HepG2 (cell line): Measurements from ENCODE around the gene COPS6. TPM values are rescaled to one million over a fixed set of nuclear protein-coding genes. Genes with fewer than 3 reads are reported as not detected.

Source experiments
- ATAC-seq: fragments of 200-7000 bp; cut with Tn5 transposase; 3 replicates; pipeline ENCODE4 v1.9.1; 2020; ENCODE audit warnings: mild to moderate bottlenecking, moderate library complexity
- BruUV-seq: library from RNA; stranded (reverse); fragments of 400-500 nt; replicated peaks from 2 replicates; lab custom pipeline; 2021; lab: Mats Ljungman, UMichigan
- CTCF ChIA-PET: fragments of 300-600 bp; formaldehyde crosslinking; extraction: SDS; loops from one replicate; lab custom pipeline; 2021; ENCODE audit warnings: low total read pairs, inconsistent platforms, low intra/inter-chr PET ratio; lab: Yijun Ruan, JAX
- POLR2A ChIA-PET: fragments of 350-600 bp; sonication (Branson Sonifier 250); formaldehyde crosslinking; loops from one replicate; lab custom pipeline; 2020; ENCODE audit warnings: antibody characterized with exemption, inconsistent platforms; lab: Yijun Ruan, JAX
- DNase-seq: peaks from one replicate; pipeline ENCODE4 v3.0.0-alpha.2; 2015; ENCODE audit warnings: low spot score
- FAIRE-seq: peaks from 3 replicates; lab custom pipeline; 2011; peaks lifted over from hg19 to GRCh38; lab: Jason Lieb, UNC
- H2AFZ ChIP-seq: one replicate; pipeline ENCODE4 v1.6.1; 2011; ENCODE audit warnings: low read length, inconsistent platforms
- H3K27ac ChIP-seq: fragments of 300-600 bp; 3 replicates; pipeline ENCODE4 v1.8.0; 2011; ENCODE audit warnings: mixed run types, mild to moderate bottlenecking, mixed read lengths, low read length, inconsistent platforms; ENCODE audit not compliant: insufficient read depth; ENCODE audit errors: extremely low read length
- H3K27me3 ChIP-seq, 2 experiments: fragments of 200-600 bp in 1 of 2; 2 replicates in 1 of 2; 3 replicates in 1 of 2; pipeline versions ENCODE4 v1.6.0 to v1.8.0; 2011; ENCODE audit warnings: low read length in 2 of 2, mild to moderate bottlenecking in 2 of 2, moderate library complexity in 2 of 2, inconsistent platforms in 1 of 2; ENCODE audit not compliant: insufficient read depth in 2 of 2, control insufficient read depth in 1 of 2
- H3K36me3 ChIP-seq, 2 experiments: fragments of 200-600 bp in 1 of 2; replicated peaks in 1 of 2; 2 replicates in 1 of 2; 3 replicates in 1 of 2; pipeline versions ENCODE4 v1.5.1 to v1.8.0; 2011; ENCODE audit warnings: low read length in 2 of 2, inconsistent platforms in 1 of 2; ENCODE audit not compliant: insufficient read depth in 2 of 2, control insufficient read depth in 1 of 2
- H3K4me1 ChIP-seq: 2 replicates; pipeline ENCODE4 v1.5.1; 2012; ENCODE audit warnings: low read length, inconsistent platforms; ENCODE audit not compliant: insufficient read depth
- H3K4me2 ChIP-seq: 2 replicates; pipeline ENCODE4 v1.6.0; 2011; ENCODE audit warnings: low read depth, low read length, inconsistent platforms
- H3K4me3 ChIP-seq, 3 experiments: fragments of 200-600 bp in 1 of 3; sonication (generic), shearing (Covaris generic) in 1 of 3; replicated peaks in 1 of 3; 2 replicates each; pipeline ENCODE4 v1.5.1; 2011 to 2016; ENCODE audit warnings: low read length in 3 of 3, inconsistent platforms in 2 of 3, low read depth in 2 of 3, mild to moderate bottlenecking in 2 of 3, control low read depth in 1 of 3, mixed read lengths in 1 of 3; ENCODE audit not compliant: insufficient read depth in 1 of 3
- H3K79me2 ChIP-seq: one replicate; pipeline ENCODE4 v1.6.1; 2011; ENCODE audit warnings: low read length, inconsistent platforms; ENCODE audit not compliant: insufficient read depth
- H3K9ac ChIP-seq: 2 replicates; pipeline ENCODE4 v1.6.0; 2011; ENCODE audit warnings: mild to moderate bottlenecking, low read depth, low read length, inconsistent platforms; ENCODE audit not compliant: insufficient read depth
- H3K9me3 ChIP-seq: 2 replicates; pipeline ENCODE4 v1.5.1; 2012; ENCODE audit warnings: mild to moderate bottlenecking, low read length
- H4K20me1 ChIP-seq: 2 replicates; pipeline ENCODE4 v1.6.0; 2011; ENCODE audit warnings: inconsistent platforms, mild to moderate bottlenecking, low read length, moderate library complexity; ENCODE audit not compliant: insufficient read depth
- CCDC6 ChIP-seq: sonication (generic); formaldehyde crosslinking; IDR thresholded peaks from 2 replicates; pipeline ENCODE4 v1.8.1; 2022; ENCODE audit warnings: mild to moderate bottlenecking, missing genetic modification reagents, moderate library complexity
- CERS6 ChIP-seq: sonication (generic); formaldehyde crosslinking; IDR thresholded peaks from 2 replicates; pipeline ENCODE4 v1.5.0; 2020; ENCODE audit warnings: missing genetic modification reagents
- KDM5A ChIP-seq: fragments of 200-600 bp; sonication (generic); IDR thresholded peaks from 2 replicates; pipeline ENCODE4 v1.7.0; 2018; ENCODE audit warnings: antibody characterized with exemption, mild to moderate bottlenecking, low read length, borderline replicate concordance
- MAFK ChIP-seq, 2 experiments: IDR thresholded peaks in 1 of 2; conservative IDR thresholded peaks in 1 of 2; 2 replicates each; pipeline ENCODE4 v1.6.1; 2011; ENCODE audit warnings: improper control_type of control experiment in 2 of 2, low read length in 2 of 2
- NR3C1 ChIP-seq: sonication (generic); formaldehyde crosslinking; IDR thresholded peaks from 2 replicates; pipeline ENCODE4 v1.4.0; 2020; ENCODE audit warnings: missing genetic modification reagents
- POLR2G ChIP-seq: fragments of 200-400 bp; formaldehyde crosslinking; IDR thresholded peaks from 2 replicates; pipeline ENCODE4 v1.6.1; 2018; ENCODE audit warnings: mild to moderate bottlenecking, low read depth, low read length, moderate library complexity
- RBFOX2 ChIP-seq: fragments of 200-400 bp; formaldehyde crosslinking; IDR thresholded peaks from 2 replicates; pipeline ENCODE4 v1.6.1; 2017; ENCODE audit warnings: low read depth, mild to moderate bottlenecking, low read length
- SMAD9 ChIP-seq: sonication (generic); formaldehyde crosslinking; IDR thresholded peaks from 2 replicates; pipeline ENCODE4 v1.5.1; 2020; ENCODE audit warnings: mild to moderate bottlenecking, missing genetic modification reagents
- ZBTB39 ChIP-seq: sonication (generic); formaldehyde crosslinking; IDR thresholded peaks from 2 replicates; pipeline ENCODE4 v1.5.0; 2020; ENCODE audit warnings: missing genetic modification reagents
- ZIK1 ChIP-seq: sonication (generic); formaldehyde crosslinking; IDR thresholded peaks from 2 replicates; pipeline ENCODE4 v1.5.0; 2020; ENCODE audit warnings: mild to moderate bottlenecking, low read depth, missing genetic modification reagents, borderline replicate concordance
- ZNF530 ChIP-seq: sonication (generic); formaldehyde crosslinking; IDR thresholded peaks from 2 replicates; pipeline ENCODE4 v1.5.0; 2020; ENCODE audit warnings: low read depth, mild to moderate bottlenecking, missing genetic modification reagents
- WGBS: methylation state at CpG from one replicate; pipeline ENCODE4 v1.1.6; 2017; ENCODE audit warnings: low lambda C conversion rate; 5-methylcytosine and 5-hydroxymethylcytosine counted together
- in situ Hi-C: cut with HindIII; loops from 2 replicates; pipeline ENCODE4 v1.10.0; 2017; ENCODE audit warnings: low pct_unique_long_range_greater_than_20kb; ENCODE audit not compliant: extremely low pct_ligation_motif_present
- intact Hi-C: fragments of 100-400 bp; cut with micrococcal nuclease; formaldehyde crosslinking; loops from one replicate; pipeline ENCODE4 v1.10.0; 2022; ENCODE audit not compliant: unreplicated experiment
- polyA plus RNA-seq, 8 experiments: library from polyadenylated mRNA; depleted of rRNA in 3 of 8; stranded (reverse) in 7 of 8; unstranded in 1 of 8; fragments of >200 nt; fragmentation: Illumina TruSeq in 4 of 8; extraction: Trizol in 4 of 8; gene quantifications; 2 replicates each; pipeline versions ENCODE4 v1.2.1 to v1.2.3, GENCODE V29; 2011 to 2016; ENCODE audit warnings: low read depth in 4 of 8, missing spikeins in 1 of 8, mixed read lengths in 1 of 8; ENCODE audit not compliant: insufficient read depth in 1 of 8
- total RNA-seq, 5 experiments: library from RNA; depleted of rRNA; stranded (reverse); fragments of >200 nt; fragmentation: Illumina TruSeq; extraction: Trizol; gene quantifications; 2 replicates each; pipeline ENCODE4 v1.2.3, GENCODE V29; 2016; ENCODE audit warnings: low read depth in 1 of 5

Gene COPS6
- total and polyA plus RNA-seq, 2 of the 13 experiments (the other 11 are each of a cell fraction or from before 2014, with no cell fraction given), result 33.4 to 117 TPM

- Histone ChIP-seq H3K27ac (peak overlapping the region; percentile 42), H2AFZ (no peak overlapping the region)
- BruUV-seq, result no TSS peak
- TF ChIP-seq MAFK (conservative IDR thresholded peaks at IDR 0.05 in 1 of 2, IDR thresholded peaks at IDR 0.05 in 1 of 2; ENCODE audit: low read length in 2 of 2) (no peak), POLR2G (0 out of 2 replicates have a peak, but pooled peaks have one; percentile 10), RBFOX2 (peak; percentile 35; the same call in 1 of the 2 replicates)
- TF ChIP-seq, all 625 proteins: peak for 2
- H3K27me3 ChIP-seq, result no peaks in the 10 kb centered on the region; a peak in 1 of 5 replicates
- H4K20me1 ChIP-seq, result no peaks in the 10 kb centered on the region
- DNase-seq, result no peak
- no peaks in the 10 kb centered on the region for H3K36me3 ChIP-seq
- CTCF ChIA-PET, result no interaction called here
- H3K9ac ChIP-seq, result 0 out of 2 replicates have a peak overlapping the region, but pooled peaks have one; percentile 1
- peak overlapping the region; percentile 74 for H3K4me2 ChIP-seq
- intact Hi-C loops, result loop anchor here (5.0 kb wide), 1 partner anchor 42 kb away; the partner anchor contains the start of gene ZNF3
- peaks cover 5% of the 10 kb centered on the region for H3K79me2 ChIP-seq
- 86% methylated on average over 4 of the region's 4 CpGs for WGBS
- peaks cover 64% of the 10 kb centered on the region for H3K4me1 ChIP-seq
- H3K4me3 ChIP-seq, result peak overlapping the region in 1 of 3 experiments; percentile 30; a peak in 1 of 6 replicates
- POLR2A ChIA-PET, result interaction anchor here (1.3 to 3.5 kb wide), 3 partner anchors 23 to 304 kb away, joined by 4 to 48 read pairs (median 11); partner anchors contain the start of genes AP4M1, LAMTOR4, MCM7 and ZCWPW1
- no peaks in the 10 kb centered on the region for H3K9me3 ChIP-seq
- ATAC-seq, result no peak
- no peak for FAIRE-seq
- in situ Hi-C loops, result no loop called here
Observed at GRCh38 chr7:100124301-100125230, 35.8 kb downstream of the COPS6 start.

DNA sequence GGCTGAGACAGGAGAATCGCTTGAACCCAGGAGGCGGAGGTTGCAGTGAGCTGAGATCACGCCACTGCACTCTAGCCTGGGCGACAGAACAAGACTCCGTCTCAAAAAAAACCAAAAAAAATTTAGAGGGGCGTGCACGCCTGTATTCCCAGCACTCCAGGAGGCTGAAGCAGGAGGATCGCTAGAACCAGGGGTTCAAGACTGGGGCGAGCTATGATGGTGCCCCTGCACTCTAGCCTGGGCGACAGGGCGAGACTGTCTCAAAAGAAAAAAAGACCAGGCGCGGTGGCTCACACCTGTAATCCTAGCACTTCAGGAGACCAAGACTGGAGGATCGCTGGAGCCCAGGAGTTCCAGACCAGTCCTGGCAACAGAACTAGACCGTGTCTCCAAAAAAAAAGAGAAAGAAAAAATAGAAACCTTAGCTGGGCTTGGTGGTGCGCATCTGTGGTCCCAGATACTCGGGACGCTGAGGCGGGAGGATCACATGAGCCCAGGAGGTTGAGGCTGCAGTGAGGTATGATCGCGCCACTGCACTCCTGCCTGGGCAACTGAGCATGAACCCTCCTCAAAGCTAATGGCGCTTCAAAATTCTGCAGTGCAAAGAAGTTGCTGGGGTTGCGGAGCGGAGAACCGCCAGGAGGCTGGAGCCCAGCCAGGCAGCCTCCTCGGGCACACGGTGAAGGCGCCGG is 37.6 kb downstream of the COPS6 start:
- ATAC-seq (peak; percentile 8; the same call in 2 of the 3 replicates), DNase-seq (no peak), FAIRE-seq (no peak)
- H3K9ac ChIP-seq, result peak overlapping the region; percentile 88
- WGBS, result 5% methylated on average over 22 of the region's 29 CpGs
- no peaks in the 10 kb centered on the region for H3K9me3 ChIP-seq
- no peak overlapping the region for H2AFZ ChIP-seq
- ChIA-PET POLR2A (interaction anchor here (0.9 to 3.5 kb wide), 7 partner anchors 22 to 310 kb away, joined by 3 to 48 read pairs (median 4); partner anchors contain the start of genes AP4M1, COPS6, LAMTOR4 and MCM7), CTCF (no interaction called here)
- in situ Hi-C loops, result no loop called here
- peaks cover 5% of the 10 kb centered on the region for H3K79me2 ChIP-seq
- BruUV-seq, result TSS peak; percentile 82
- peak overlapping the region; percentile 96 for H3K27ac ChIP-seq
- peaks cover 62% of the 10 kb centered on the region for H3K4me1 ChIP-seq
- peak overlapping the region; percentile 74 to 92 (median 84) for H3K4me3 ChIP-seq
- H3K4me2 ChIP-seq, result peak overlapping the region; percentile 74
- H3K36me3 ChIP-seq, result no peaks in the 10 kb centered on the region
- H4K20me1 ChIP-seq, result no peaks in the 10 kb centered on the region
- intact Hi-C loops, result loop anchor here (5.0 kb wide), 1 partner anchor 44 kb away; the partner anchor contains the start of gene ZNF3
- H3K27me3 ChIP-seq, result no peaks in the 10 kb centered on the region
- TF ChIP-seq CCDC6 (CRISPR knock-in tag) (no peak), SMAD9 (CRISPR knock-in tag) (0 out of 2 replicates have a peak, but pooled peaks have one; percentile 9), KDM5A (no peak), NR3C1 (no peak), ZNF530 (no peak), ZIK1 (CRISPR knock-in tag) (0 out of 2 replicates have a peak, but pooled peaks have one; percentile 38), CERS6 (CRISPR knock-in tag) (no peak), ZBTB39 (CRISPR knock-in tag) (no peak)
